Cardiac muscle cell (in vitro differentiated cells and primary cell): Measurements from ENCODE around the gene ZNRF3. TPM values are rescaled to one million over a fixed set of nuclear protein-coding genes. Genes with fewer than 3 reads are reported as not detected.

Experiments
- DNase-seq, 2 donors: peaks; one replicate each; pipeline versions ENCODE4 v3.0.0 to v3.0.0-alpha.2; 2010 to 2017; ENCODE audit warnings: low read depth in 1 of 2, low spot score in 1 of 2
- H3K27ac ChIP-seq: fragments of 200-600 bp; sonication (generic); 2 replicates; pipeline ENCODE4 v1.5.1; 2016
- H3K27me3 ChIP-seq: fragments of 200-600 bp; sonication (generic); 2 replicates; pipeline ENCODE4 v1.6.0; 2016; ENCODE audit warnings: control low read depth
- H3K36me3 ChIP-seq: fragments of 200-600 bp; sonication (generic); 2 replicates; pipeline ENCODE4 v1.5.1; 2016; ENCODE audit warnings: control low read depth
- H3K4me1 ChIP-seq: fragments of 200-600 bp; sonication (generic); 2 replicates; pipeline ENCODE4 v1.8.1; 2017; ENCODE audit warnings: low read depth, mild to moderate bottlenecking, mixed run types
- H3K4me3 ChIP-seq: fragments of 200-600 bp; sonication (generic); 2 replicates; pipeline ENCODE4 v1.5.1; 2016; ENCODE audit warnings: mild to moderate bottlenecking
- H3K9me3 ChIP-seq: fragments of 200-600 bp; sonication (generic); 2 replicates; pipeline ENCODE4 v1.5.1; 2017; ENCODE audit warnings: low read depth, mild to moderate bottlenecking, control low read depth
- polyA plus RNA-seq: library from polyadenylated mRNA; unstranded; fragments of >200 nt; fragmentation: Nextera tagmentation; extraction: Ambion mirVana; gene quantifications from 2 replicates; pipeline ENCODE4 v1.2.1, GENCODE V29; 2016
- total RNA-seq: library from RNA; depleted of rRNA; stranded (reverse); fragments of >200 nt; gene quantifications from 2 replicates; pipeline ENCODE4 v1.2.3, GENCODE V29; 2016
- TF ChIP-seq, protein P1 (sequence below): IDR thresholded peaks from 2 replicates; pipeline ENCODE4 v1.5.1; 2012; ENCODE audit warnings: low read depth, mild to moderate bottlenecking, low read length

Gene ZNRF3
- total and polyA plus RNA-seq, 2 experiments from 2014 or later = 23.8 to 40.4 TPM

DNA sequence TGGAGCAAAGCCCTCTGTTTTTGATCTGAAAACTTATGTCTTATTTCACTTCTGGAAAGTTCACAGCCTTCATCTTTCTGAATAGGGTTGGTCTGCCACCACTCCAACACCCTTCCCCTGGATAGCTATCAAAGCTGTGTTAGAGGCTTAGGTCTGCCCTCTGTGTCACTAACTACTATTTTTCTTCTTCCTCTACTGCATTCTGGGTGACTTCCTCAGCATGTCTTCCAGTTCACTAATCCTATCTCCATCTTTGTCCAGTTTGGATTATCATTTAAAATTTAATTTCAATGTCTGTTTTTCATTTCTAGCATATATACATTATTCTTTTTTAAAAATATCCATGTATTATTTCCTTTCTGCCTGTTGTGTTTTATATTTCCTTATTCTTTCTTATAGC, 84.6 kb downstream of the ZNRF3 start:
- no peaks in the 10 kb centered on the region for H3K9me3 ChIP-seq
- TF ChIP-seq, protein P1, sequence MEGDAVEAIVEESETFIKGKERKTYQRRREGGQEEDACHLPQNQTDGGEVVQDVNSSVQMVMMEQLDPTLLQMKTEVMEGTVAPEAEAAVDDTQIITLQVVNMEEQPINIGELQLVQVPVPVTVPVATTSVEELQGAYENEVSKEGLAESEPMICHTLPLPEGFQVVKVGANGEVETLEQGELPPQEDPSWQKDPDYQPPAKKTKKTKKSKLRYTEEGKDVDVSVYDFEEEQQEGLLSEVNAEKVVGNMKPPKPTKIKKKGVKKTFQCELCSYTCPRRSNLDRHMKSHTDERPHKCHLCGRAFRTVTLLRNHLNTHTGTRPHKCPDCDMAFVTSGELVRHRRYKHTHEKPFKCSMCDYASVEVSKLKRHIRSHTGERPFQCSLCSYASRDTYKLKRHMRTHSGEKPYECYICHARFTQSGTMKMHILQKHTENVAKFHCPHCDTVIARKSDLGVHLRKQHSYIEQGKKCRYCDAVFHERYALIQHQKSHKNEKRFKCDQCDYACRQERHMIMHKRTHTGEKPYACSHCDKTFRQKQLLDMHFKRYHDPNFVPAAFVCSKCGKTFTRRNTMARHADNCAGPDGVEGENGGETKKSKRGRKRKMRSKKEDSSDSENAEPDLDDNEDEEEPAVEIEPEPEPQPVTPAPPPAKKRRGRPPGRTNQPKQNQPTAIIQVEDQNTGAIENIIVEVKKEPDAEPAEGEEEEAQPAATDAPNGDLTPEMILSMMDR = no peak
- DNase-seq = no peak

DNA sequence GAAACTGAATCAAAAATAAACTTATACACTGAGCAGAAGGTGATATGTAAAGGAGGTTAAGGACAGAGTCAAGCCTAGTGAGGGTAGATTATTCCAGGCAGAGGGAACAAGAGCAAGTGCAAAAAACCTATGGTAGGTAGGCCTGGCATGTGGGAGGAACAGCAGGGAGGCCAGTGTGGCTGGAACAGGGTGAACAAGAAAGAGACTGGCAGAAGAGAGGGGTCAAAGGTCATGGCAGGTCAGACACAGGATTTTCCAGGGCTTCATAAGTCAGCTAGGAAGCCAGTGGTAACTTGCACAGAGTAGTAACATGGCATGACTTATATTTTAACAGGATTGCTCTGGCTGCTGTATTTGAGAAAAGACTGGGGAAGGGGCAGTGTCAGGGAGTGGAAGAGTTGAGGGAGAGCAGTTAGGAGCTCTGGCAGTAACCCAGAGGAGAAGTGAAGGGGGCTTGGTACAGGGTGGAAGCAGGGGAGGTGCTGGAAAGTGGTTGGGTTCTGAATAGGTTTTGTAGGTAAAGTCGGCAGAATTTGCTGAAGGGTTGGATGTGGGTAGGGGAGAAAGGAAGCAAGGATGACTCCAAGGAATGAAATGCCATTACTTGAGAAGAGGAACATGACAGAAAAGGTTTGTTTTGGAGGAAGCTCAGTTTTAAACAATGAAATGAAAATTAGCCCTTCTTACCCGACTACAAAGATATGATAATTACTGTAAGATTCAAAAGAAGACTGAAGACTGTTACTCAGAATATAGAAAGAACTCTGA, 86.2 kb downstream of the ZNRF3 start:
- no peaks in the 10 kb centered on the region for H3K36me3 ChIP-seq
- no peaks in the 10 kb centered on the region for H3K27me3 ChIP-seq
- no peak for DNase-seq
- peak overlapping the region; percentile 76 for H3K27ac ChIP-seq
- TF ChIP-seq, protein P1 = no peak
- H3K4me1 ChIP-seq = peaks cover 27% of the 10 kb centered on the region
- H3K4me3 ChIP-seq = no peak overlapping the region
- no peaks in the 10 kb centered on the region for H3K9me3 ChIP-seq

More for the DNA sequence above, 84.6 kb downstream of the ZNRF3 start:
- Histone ChIP-seq H3K27me3 (no peaks in the 10 kb centered on the region), H3K4me3 (no peak overlapping the region), H3K27ac (no peak overlapping the region), H3K4me1 (peaks cover 39% of the 10 kb centered on the region), H3K36me3 (no peaks in the 10 kb centered on the region)

DNA sequence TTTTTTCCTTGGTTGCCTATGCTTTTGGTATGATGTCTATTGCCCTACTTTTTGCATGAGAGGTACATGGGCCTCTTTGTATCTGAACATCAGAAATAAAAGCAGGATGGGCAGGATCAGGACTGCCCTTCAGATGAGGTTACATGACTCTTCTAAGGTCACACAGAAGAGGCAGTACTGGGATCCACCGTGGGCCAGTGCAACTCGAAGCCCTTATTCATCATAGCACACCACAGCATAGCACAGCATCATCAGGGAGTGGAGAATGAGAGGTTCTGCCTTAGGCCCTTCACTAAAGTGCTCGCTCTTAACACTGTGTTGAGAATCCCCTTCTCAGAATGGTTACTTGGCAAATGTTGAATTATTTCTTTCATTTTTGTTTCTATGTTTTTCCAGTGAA, 90.0 kb downstream of the ZNRF3 start:
- H3K27ac ChIP-seq = no peak overlapping the region
- no peak for DNase-seq
- no peak overlapping the region for H3K4me3 ChIP-seq
- H3K9me3 ChIP-seq = no peaks in the 10 kb centered on the region
- H3K27me3 ChIP-seq = no peaks in the 10 kb centered on the region
- peaks cover 34% of the 10 kb centered on the region for H3K4me1 ChIP-seq
- H3K36me3 ChIP-seq = no peaks in the 10 kb centered on the region
- TF ChIP-seq, protein P1 = no peak

DNA sequence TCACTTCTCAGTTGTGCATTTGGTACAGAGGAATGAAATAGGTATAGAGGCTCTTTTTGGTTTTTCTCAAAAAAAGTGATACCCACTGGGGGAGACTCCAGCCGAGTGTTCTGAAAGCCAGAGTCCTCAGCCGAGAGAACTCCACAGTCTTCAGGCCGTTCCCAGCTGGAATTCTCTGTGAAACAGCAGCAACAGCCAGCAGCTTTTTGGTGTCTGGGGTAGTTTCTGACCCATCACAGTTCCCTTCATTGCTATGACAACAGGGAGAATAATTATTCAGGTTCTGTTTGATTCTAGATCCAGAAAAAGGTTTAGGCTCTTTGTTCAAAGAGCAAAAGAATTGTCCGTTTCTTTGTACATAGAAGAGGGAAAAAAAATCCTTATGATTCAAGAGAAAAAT, 93.7 kb downstream of the ZNRF3 start:
- no peaks in the 10 kb centered on the region for H3K9me3 ChIP-seq
- no peaks in the 10 kb centered on the region for H3K36me3 ChIP-seq
- no peaks in the 10 kb centered on the region for H3K27me3 ChIP-seq
- H3K27ac ChIP-seq = peak overlapping the region; percentile 87
- no peak overlapping the region for H3K4me3 ChIP-seq
- TF ChIP-seq, protein P1 = no peak
- DNase-seq = peak in 1 of 2 donors; percentile 21
- H3K4me1 ChIP-seq = peaks cover 45% of the 10 kb centered on the region

DNA sequence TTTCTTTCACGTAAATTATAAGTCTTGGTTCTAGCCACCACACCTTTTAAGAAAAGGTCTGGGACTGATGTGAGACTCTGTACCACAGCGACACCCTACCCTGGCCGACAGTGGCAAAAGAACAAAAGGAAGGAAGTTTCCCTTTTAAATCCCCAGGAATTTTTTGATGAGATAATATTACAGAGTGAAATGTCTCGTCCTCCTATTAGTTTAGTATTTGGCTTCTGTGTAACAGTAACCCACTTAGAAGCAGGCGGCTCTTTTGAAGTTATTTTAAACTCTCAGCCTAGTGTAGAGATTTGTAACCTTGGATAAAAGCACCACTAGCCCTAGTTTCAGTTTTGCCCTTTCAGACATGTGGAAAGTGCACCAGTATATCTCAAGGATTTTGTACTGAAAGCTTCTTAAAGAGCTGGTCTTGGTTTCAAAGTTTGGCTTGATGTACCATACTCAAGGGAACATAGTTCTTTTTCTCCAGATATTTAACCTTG, 94.2 kb downstream of the ZNRF3 start:
- peak; percentile 26 to 65 for DNase-seq
- H3K27ac ChIP-seq = peak overlapping the region; percentile 87

More for the DNA sequence above, 94.2 kb downstream of the ZNRF3 start:
- Histone ChIP-seq H3K27me3 (no peaks in the 10 kb centered on the region), H3K4me1 (peaks cover 47% of the 10 kb centered on the region), H3K9me3 (no peaks in the 10 kb centered on the region), H3K4me3 (no peak overlapping the region), H3K36me3 (no peaks in the 10 kb centered on the region)
- TF ChIP-seq, protein P1 = no peak
